Measurements from ENCODE around the gene IL3.

The IL3 gene

DNA sequence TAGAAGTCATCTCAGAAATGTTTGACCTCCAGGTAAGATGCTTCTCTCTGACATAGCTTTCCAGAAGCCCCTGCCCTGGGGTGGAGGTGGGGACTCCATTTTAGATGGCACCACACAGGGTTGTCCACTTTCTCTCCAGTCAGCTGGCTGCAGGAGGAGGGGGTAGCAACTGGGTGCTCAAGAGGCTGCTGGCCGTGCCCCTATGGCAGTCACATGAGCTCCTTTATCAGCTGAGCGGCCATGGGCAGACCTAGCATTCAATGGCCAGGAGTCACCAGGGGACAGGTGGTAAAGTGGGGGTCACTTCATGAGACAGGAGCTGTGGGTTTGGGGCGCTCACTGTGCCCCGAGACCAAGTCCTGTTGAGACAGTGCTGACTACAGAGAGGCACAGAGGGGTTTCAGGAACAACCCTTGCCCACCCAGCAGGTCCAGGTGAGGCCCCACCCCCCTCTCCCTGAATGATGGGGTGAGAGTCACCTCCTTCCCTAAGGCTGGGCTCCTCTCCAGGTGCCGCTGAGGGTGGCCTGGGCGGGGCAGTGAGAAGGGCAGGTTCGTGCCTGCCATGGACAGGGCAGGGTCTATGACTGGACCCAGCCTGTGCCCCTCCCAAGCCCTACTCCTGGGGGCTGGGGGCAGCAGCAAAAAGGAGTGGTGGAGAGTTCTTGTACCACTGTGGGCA lies 13.8 kb downstream of the IL3 start:
- DNase-seq: no peak

DNA sequence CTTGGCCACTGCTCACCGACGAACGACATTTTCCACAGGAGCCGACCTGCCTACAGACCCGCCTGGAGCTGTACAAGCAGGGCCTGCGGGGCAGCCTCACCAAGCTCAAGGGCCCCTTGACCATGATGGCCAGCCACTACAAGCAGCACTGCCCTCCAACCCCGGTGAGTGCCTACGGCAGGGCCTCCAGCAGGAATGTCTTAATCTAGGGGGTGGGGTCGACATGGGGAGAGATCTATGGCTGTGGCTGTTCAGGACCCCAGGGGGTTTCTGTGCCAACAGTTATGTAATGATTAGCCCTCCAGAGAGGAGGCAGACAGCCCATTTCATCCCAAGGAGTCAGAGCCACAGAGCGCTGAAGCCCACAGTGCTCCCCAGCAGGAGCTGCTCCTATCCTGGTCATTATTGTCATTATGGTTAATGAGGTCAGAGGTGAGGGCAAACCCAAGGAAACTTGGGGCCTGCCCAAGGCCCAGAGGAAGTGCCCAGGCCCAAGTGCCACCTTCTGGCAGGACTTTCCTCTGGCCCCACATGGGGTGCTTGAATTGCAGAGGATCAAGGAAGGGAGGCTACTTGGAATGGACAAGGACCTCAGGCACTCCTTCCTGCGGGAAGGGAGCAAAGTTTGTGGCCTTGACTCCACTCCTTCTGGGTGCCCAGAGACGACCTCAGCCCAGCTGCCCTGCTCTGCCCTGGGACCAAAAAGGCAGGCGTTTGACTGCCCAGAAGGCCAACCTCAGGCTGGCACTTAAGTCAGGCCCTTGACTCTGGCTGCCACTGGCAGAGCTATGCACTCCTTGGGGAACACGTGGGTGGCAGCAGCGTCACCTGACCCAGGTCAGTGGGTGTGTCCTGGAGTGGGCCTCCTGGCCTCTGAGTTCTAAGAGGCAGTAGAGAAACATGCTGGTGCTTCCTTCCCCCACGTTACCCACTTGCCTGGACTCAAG lies 14.6 kb downstream of the IL3 start:
- no peak for DNase-seq

DNA sequence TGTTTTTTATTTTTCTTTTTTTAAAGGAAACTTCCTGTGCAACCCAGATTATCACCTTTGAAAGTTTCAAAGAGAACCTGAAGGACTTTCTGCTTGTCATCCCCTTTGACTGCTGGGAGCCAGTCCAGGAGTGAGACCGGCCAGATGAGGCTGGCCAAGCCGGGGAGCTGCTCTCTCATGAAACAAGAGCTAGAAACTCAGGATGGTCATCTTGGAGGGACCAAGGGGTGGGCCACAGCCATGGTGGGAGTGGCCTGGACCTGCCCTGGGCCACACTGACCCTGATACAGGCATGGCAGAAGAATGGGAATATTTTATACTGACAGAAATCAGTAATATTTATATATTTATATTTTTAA lies 15.2 kb downstream of the IL3 start:
- no peak for DNase-seq

DNA sequence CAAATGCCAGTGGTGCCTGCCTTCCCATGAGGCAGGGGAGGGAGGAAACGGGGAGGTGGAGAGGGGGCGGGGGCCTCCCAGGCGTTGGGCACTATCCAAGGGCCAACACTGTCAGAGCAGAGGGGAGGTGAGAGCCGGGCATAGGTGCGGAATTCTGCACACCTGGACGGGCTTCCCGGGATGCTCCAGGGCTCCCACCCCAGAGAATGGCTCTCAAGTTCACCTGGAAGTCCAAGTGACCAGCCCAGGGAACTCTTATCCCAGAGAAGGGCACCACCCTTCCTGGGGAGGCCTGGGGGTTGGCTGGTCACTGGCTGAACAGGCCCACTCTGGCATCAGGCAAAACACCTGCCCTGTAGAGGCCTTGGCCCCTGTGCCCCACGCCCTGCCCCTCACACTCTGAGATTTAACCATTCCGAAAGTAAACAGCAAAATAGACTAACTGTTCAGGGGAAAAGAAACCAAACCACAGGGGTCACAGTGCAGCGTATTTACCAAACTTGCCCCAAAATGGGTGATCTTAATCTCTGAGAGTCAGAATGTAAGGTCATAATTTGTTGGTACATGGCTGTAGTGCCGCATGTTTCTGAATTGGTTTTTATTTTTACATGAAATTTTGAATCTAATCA lies 15.9 kb downstream of the IL3 start:
- DNase-seq: no peak

DNA sequence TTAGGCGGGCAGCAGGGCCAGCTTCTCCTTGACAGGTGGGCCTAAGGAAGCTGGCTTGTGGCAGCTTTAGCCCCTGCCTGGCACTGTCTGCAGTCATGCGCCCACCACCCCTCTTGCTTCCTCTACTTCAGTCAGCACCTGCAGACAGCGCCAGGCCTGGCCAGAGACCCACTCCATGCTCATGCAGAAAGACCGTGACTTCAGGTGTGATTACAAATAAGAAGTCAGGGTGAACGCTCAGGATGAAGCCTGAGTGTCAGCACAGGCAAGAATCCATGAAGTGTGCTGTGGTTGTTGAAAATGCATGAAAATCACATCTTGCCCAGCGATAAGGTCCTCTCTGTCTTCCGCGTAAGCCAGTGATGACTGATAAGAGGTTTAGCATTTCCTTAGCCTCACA lies 16.5 kb downstream of the IL3 start:
- DNase-seq: no peak

DNA sequence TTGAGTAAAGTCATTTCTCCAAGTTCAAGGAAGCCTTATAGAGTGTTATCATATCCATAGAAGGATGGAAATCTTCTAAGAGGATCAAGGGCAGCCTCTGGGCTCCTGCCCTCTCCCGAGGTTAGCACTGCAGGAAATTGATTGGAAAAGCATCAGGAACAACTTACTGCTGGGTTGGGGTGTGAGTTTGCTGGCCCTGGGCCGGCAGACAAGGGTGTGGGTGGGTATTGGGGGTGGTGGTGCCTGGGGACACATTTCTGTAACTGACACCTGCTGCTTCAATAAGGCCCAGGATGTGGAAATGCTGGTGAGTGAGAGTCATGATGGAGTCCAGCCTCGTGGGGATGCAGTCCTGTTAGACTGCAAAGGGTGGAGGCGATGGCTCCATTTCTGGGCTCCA lies 18.6 kb downstream of the IL3 start:
- no peak for DNase-seq

DNA sequence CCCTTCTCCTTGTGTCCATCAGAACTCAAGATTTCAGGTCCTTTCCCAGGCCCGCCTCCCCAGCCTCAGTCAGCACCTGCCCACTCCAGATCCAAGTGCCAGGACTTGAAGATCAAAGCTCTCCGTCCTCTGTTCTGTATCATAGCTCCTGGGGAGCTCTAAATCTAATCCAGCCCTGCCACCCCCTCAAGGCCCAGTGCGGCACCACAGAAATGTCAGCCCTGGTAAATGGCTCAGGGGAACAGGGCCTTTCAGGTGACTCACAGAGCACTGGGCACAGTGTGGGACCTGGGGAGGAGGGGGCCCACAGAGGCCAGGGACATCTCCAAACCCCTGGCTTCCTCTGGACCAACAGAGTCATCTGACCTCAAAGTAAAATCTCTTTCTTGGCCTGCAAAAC lies 19.2 kb downstream of the IL3 start:
- no peak for DNase-seq

DNA sequence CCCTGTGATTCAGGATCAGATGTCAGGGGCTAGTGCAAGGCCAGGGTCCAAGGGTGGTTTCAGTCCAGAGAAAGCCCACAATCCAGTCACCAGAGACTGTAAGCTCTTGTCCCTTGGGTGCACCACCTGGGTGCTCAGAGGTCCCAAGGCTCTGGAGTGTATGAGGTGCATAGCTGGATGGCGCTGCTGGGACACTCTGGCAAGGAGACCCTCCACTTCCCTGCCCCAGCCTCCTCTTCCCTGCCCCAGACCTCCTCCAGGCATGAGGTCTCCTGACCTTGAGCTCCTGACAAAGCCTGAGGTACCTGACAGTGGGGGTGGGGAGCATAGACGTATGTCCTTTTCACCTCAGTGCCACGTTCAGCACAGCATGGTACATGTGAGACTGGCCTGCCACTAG lies 20.1 kb downstream of the IL3 start:
- no peak for DNase-seq

DNA sequence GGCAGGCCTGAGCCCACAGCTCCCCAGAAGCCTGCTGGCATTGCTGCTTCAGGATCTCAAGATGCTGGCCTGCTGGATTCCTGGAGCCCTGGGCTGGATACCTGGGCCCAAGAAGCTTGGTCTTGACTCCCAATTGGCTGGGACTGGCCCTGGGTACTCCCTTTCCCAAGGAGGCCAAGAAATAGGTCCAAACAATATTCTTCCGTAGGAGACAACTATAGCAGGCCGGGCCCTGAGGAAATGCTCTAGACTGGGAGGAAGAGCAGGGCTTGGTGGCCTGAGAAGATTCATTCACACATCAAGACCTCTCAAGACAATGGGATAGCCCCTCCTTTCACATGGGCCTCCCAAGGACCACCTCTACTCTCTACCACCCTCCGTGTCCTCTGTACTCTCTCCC lies 21.0 kb downstream of the IL3 start:
- DNase-seq: no peak

DNA sequence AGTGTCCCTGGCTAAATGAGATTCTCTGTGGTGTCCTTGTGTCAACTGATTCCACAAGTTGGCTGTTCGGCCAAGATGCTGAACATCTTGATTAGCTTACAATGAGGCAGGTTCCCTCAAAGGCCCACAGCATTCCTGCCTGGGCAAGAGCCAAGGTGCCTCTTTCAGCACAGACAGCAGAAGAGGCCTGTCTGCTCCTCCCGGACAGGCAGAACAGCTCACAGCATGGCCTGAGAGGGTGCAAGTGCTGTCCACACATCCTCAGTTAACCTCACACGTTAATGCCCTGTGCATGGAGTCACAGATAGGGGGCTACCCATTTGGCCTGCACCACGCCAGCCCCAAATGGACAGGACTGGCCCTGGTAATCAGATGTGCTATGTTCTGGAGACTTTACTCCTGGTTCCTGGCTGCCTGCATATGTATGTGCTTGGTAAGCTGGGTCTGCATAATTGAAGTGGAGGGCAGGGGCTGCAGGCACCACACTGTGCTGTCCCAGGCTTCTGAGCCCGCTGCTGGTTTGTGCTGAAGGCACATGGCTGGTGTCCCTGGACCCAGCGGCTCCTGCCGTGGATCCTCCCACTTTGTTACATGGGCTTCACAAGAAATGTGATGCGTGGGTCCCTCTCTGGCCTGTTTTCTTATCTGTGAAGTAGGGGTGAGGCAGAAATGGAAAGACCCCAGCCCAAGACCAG lies 22.0 kb downstream of the IL3 start:
- DNase-seq: no peak

DNA sequence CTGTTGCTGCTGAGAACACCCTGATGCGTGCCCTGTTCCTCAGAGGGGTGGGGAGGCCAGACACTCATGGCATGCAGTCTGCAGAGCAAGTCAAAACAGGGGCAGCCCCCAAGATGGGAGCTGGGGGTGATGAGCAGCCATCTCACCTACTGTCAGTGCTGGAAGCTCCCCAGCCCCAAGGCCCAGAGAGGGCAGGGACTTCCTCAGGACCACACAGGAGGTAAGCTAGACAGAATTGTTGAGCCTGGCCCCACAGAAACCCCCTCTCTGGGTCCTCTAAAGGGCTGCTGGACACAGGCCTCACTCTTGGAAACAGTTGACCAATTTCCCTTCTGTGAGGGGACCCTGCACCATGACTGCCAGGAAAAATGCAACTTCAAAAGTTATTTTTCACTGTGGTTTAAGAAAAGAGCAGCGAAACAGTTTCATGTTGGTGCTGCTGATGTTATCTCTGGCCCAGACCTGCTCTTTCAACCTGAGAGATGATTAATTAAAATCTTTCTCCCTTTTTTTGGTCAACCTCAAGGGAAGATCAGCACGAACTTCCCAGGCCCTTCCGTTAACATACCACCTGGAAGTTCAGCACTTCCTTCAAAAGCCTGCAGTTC lies 22.7 kb downstream of the IL3 start:
- DNase-seq: no peak

DNA sequence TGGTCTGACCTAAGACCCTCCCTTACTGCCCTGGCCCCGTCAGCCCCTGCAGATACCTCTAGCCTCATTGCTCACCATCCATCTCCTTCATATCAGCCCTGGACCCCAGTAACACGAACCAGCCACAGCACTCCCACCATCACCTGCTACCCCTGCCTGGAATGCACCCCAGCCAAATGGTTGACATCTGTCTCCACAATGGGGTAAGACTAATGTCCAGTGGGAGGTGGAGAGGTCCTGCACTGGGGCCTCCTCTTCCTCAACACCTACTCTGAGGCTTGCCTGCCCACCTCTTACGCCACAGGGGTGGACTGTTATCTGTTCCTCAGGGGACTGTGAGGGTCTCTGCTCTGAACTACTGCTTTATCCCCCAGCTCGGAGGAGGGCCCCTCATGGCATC lies 25.2 kb downstream of the IL3 start:
- no peak for DNase-seq

DNA sequence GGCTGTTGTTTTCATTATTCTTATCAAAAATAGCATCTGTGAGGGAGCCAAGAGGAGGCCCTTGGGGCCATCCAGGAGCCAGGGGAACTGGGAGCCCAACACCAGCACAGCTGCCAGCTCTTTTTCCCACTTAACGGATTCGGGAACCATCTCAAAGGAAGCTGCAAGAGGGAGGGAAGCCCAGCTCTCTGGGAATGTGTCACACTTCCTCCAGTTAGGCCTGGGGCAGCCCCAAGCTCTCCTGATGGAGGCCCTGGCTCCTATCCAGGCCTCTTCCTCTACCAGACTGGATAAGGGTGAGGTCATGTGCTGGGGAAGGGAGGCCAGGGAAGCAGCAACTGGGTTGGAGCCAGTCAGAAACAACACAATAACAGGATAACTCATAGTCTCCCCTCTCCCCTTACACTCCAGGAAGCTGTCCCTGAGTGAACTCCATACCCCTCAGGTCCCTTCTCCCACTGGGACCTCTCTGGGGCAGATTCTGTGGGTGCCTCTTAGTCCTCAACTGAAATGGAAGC lies 25.9 kb downstream of the IL3 start:
- no peak for DNase-seq

DNA sequence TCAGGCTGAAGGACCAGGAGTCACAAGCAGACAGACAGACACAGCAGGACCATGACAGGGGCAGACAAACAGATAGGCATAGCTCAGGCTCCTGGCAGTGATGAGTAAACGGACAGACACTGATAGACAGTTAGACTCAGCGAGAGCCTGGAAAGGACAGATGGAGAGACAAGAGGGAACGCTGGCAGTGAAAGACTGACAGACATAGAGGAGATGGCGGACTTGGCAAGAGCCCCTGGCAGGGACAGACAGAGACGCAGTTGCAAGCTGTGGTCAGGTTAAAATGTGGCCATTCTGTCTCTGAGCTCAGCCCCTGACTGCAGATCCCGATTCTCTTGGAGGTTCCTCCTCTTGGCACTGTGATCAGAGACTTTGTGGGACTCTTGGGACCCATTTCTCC lies 26.7 kb downstream of the IL3 start:
- no peak for DNase-seq

DNA sequence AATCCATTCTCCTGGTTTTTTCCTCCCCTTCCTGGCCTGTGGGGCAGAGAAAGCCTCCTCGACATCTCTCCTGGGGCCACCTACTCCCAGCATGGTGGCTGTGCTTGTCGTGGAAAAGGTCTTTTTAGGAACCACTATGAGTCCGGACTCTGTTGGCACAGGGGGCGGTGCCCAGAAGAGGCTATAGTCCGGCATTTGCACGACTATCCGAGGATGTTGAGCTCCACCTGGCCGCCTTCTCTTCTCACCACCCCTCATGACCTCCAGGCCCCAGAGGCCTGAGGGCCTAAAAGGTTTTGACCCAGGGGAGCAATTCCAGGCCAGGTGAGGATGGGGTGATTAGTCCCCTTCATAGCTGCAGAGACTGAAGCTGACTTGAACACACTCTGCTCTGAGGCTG lies 27.2 kb downstream of the IL3 start:
- DNase-seq: no peak

DNA sequence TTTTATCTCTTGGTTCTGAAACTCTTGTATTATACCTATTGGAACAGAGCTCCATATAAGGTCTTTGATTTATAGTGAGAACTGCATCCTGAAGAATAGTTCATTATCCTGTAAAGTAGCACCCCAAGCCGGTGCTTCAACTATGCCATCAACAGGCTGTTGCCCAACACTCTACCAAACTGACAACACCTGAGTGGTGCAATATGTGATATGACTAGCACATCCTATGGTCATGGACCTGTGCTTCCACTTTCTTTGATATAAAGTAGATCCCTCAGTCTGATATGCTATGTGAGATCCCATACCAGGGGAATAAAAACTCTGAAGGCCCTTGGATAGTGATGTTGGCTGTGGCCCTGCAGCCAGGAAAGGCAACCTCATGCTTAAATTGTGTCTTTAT lies 28.9 kb downstream of the IL3 start:
- no peak for DNase-seq

DNA sequence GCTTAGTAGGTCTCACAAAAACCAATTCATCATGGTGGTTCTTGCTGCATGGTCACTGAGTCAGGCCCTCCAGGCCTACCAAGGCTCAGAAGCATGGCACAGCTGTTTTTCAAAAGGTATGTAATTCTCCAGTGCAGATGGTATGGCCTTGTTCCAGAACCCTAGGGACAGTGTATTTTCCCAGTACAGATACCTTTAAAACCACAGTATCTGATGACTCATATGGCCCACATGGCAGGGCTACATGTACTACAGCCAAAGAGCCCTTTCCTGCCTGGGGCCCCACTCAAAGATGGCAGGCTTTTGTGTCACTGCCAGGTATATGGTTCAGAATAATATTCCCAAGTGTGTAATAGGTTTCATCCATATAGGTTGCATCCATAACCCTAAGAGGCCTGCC lies 29.7 kb downstream of the IL3 start:
- DNase-seq: no peak

DNA sequence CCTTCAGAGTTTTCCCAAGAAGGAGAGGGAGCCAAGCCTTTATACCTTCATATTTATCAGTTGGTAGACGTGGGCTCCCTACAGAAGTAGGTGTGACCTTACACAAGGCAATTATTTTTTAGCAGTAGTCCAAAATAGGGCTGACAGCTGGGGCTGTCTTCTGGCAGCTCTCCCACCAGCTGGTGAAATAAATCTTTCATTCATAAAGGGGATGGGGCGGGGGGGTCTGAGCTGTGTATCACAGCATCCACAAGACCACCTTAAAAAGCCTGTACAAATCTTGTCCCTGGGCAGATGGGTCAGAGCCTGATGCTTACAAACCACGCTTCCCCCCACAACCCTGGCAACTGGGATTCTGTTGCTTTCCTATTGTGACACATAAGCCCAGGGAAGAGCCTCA lies 32.8 kb downstream of the IL3 start:
- DNase-seq: no peak

DNA sequence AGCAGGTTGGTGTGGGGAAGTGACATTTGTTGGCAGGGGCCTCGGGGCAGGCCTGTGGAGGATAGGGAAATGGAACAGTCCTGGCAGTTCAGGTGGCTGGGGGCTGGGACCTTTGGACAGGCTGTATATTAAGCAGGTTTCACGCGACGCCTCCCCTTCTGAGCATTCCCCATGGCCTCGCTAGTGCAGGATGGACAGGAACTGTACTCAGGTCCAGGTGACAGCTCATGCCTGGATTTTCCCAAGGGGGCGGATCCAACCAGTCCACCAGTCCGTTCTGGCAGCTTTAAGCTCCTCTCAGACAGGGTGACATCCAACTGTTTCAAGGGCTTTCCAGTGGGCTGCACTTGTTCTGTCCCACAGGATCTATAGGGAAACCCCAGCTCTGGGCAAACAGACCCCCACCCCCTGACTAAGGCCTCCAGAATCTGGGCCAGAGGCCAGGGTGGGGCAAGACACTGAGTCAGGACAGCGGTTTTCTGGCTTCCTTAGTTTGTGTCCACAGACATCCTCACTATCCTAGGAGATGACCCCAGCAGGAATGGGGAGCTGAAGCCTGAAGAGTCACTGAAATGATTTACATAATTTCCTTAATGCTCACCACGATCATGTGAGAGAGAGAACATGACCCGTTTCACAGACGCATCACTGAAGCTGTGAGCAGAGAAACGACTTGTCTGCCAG lies 34.1 kb downstream of the IL3 start:
- no peak for DNase-seq

DNA sequence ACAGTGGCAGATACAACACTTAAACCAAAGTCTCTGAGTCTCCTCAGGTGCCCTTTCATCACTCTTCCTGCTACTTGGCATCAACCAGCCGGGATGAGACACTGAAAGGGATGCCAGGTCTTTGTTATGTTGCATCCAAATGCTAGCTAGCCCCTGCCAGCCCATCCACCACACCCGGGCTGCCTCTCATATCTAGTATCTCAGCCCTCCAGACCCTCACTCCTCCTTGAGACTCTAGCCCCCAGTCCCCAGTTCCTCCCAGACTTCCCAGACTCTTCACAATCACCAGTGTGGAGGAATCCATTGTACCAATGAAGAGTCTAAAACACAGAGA lies 34.6 kb downstream of the IL3 start:
- DNase-seq: no peak

DNA sequence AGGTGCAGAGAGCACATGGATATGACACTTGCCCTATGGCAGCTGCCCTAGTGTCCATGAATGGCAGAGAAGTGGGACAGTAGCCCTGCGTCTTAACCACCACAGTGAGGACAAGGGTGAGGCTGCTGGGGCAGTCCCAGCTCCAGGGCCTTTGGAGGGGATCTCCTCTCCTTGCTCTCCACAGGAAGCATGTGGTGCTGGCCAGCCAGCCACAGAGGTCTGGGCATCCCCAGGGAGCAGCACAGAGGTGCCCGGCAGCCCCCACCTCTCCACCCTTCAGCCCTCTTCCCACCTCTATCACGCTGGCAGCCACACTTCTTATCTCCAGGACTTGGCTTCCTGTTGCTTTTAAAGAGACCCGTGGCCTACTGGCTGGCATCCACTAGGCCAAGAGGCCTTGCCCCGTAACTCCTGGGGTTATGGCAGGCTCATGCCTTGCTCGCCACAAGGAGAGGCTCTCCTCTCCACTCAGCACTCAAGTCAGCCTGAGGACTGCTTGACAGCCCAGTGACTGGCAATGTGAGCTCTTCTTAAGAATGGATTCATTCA lies 35.0 kb downstream of the IL3 start:
- no peak for DNase-seq

DNA sequence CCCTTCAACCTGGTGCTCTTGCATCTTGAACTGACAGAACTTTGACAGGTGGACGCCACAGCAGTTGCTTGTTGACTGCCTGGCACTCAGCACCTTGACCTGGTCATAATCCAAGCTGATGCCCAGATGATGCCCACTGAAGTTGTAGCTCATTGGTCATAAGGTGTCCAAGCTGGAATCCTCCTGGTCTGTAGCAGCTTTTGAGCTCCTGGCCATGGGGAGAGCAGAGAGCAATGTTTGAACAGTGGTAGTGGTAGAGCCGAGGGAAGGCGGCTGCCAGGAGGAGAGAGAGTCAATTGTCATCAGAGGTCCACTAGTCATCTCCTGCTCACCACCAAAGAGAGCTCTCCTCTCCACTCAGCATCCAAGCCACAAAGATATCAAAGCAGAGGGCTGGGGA lies 36.4 kb downstream of the IL3 start:
- DNase-seq: no peak
